ENCODE measurements around the gene TMEM222. TPM values are rescaled to one million over a fixed set of nuclear protein-coding genes. Genes with fewer than 3 reads are reported as not detected.

The TMEM222 gene
- total and polyA plus RNA-seq, 5 donors from 2014 or later: 26.3 to 71.2 (median 64.3) TPM

DNA sequence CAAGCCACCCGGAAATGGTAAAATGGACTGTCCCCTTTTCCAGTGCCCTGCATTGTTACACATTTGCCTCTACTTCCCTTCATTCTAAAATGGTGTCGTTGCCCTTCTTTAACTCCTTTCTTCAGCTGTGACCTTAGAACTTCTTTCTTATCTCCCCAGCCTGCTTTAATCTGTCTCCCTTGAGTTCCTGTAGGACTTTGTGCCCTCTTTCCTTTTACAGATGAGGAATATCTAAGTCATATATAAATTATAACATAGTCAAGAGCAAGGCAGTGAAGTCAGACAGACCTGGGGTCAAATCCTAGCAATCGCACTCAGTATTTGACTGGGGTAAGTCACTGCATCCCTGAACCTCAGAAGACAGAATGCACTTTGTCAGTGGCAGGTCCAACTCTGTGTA, 31.4 kb upstream of the TMEM222 start:
- no peaks in the 10 kb centered on the region for H3K9me3 Mint-ChIP-seq
- H3K27ac ChIP-seq (ENCODE audit: insufficient read depth, low read length, poor library complexity, severe bottlenecking): no peak overlapping the region
- no peaks in the 10 kb centered on the region for H3K4me1 Mint-ChIP-seq
- ATAC-seq (ENCODE audit: low read depth in 2 of 2) (no peak), DNase-seq (no peak)
- peaks cover 27% of the 10 kb centered on the region for H3K36me3 Mint-ChIP-seq
- no peaks in the 10 kb centered on the region for H3K9me3 ChIP-seq (ENCODE audit: control insufficient read depth in 2 of 2, low read length in 2 of 2)
- no peaks in the 10 kb centered on the region for H3K4me1 ChIP-seq (ENCODE audit: control insufficient read depth, insufficient read depth, low read length, poor library complexity, severe bottlenecking)
- peaks cover 57% of the 10 kb centered on the region for H3K36me3 ChIP-seq (ENCODE audit: control insufficient read depth, insufficient read depth, low read length)
- no peaks in the 10 kb centered on the region for H3K27me3 ChIP-seq (ENCODE audit: control insufficient read depth, insufficient read depth, low read length)
- no peak overlapping the region for H3K4me3 ChIP-seq (ENCODE audit: low read depth, low read length)
- H3K27ac Mint-ChIP-seq: no peak overlapping the region
- H3K27me3 Mint-ChIP-seq: no peaks in the 10 kb centered on the region
- no peak overlapping the region for H3K4me3 Mint-ChIP-seq

DNA sequence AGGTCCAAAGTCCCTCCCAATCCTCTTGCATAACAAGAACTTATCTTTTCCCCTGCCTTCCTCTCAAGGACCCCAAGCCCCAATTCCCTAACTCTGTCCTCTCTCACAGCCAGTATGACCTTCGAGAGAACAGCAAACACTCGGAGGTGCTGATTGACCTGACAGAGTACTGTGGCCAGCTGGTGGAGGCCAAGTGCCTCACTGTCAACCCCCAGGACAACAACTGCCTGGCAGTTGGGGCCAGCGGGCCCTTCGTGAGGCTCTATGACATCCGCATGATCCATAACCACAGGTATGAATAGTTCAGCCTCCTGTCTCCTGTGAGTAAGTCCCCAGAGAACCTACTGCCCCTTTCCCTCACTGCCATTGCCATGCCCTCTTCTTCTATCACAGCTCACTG, 29.9 kb upstream of the TMEM222 start:
- ATAC-seq (ENCODE audit: low read depth in 2 of 2) (no peak), DNase-seq (no peak)
- H3K27me3 ChIP-seq (ENCODE audit: control insufficient read depth, insufficient read depth, low read length): no peaks in the 10 kb centered on the region
- H3K4me1 Mint-ChIP-seq: no peaks in the 10 kb centered on the region
- H3K4me3 Mint-ChIP-seq: no peak overlapping the region
- peaks cover 31% of the 10 kb centered on the region for H3K36me3 Mint-ChIP-seq
- H3K27ac ChIP-seq (ENCODE audit: insufficient read depth, low read length, poor library complexity, severe bottlenecking): no peak overlapping the region
- H3K4me3 ChIP-seq (ENCODE audit: low read depth, low read length): no peak overlapping the region
- peak overlapping the region in 2 of 3 donors; percentile 19 to 77 for H3K27ac Mint-ChIP-seq
- no peaks in the 10 kb centered on the region for H3K9me3 Mint-ChIP-seq
- peaks cover 64% of the 10 kb centered on the region for H3K36me3 ChIP-seq (ENCODE audit: control insufficient read depth, insufficient read depth, low read length)
- H3K27me3 Mint-ChIP-seq: no peaks in the 10 kb centered on the region
- no peaks in the 10 kb centered on the region for H3K4me1 ChIP-seq (ENCODE audit: control insufficient read depth, insufficient read depth, low read length, poor library complexity, severe bottlenecking)
- H3K9me3 ChIP-seq (ENCODE audit: control insufficient read depth in 2 of 2, low read length in 2 of 2): no peaks in the 10 kb centered on the region

GRCh38 chr1:27293915-27294314, 28.0 kb upstream of the TMEM222 start:
- H3K36me3 Mint-ChIP-seq: peaks cover 32% of the 10 kb centered on the region
- no peaks in the 10 kb centered on the region for H3K27me3 Mint-ChIP-seq
- Histone ChIP-seq H3K27me3 (ENCODE audit: control insufficient read depth, insufficient read depth, low read length) (no peaks in the 10 kb centered on the region), H3K9me3 (ENCODE audit: control insufficient read depth in 2 of 2, low read length in 2 of 2) (no peaks in the 10 kb centered on the region), H3K27ac (ENCODE audit: insufficient read depth, low read length, poor library complexity, severe bottlenecking) (no peak overlapping the region), H3K4me1 (ENCODE audit: control insufficient read depth, insufficient read depth, low read length, poor library complexity, severe bottlenecking) (no peaks in the 10 kb centered on the region), H3K4me3 (ENCODE audit: low read depth, low read length) (no peak overlapping the region), H3K36me3 (ENCODE audit: control insufficient read depth, insufficient read depth, low read length) (peaks cover 72% of the 10 kb centered on the region)
- H3K4me1 Mint-ChIP-seq: no peaks in the 10 kb centered on the region
- no peak for DNase-seq
- no peak overlapping the region for H3K4me3 Mint-ChIP-seq
- no peaks in the 10 kb centered on the region for H3K9me3 Mint-ChIP-seq
- no peak overlapping the region for H3K27ac Mint-ChIP-seq
- ATAC-seq (ENCODE audit: low read depth in 2 of 2): no peak

GRCh38 chr1:27296773-27297291, 25.1 kb upstream of the TMEM222 start:
- Histone ChIP-seq H3K27ac (ENCODE audit: insufficient read depth, low read length, poor library complexity, severe bottlenecking) (no peak overlapping the region), H3K9me3 (ENCODE audit: control insufficient read depth in 2 of 2, low read length in 2 of 2) (no peaks in the 10 kb centered on the region), H3K27me3 (ENCODE audit: control insufficient read depth, insufficient read depth, low read length) (no peaks in the 10 kb centered on the region), H3K4me3 (ENCODE audit: low read depth, low read length) (no peak overlapping the region), H3K36me3 (ENCODE audit: control insufficient read depth, insufficient read depth, low read length) (peaks cover 73% of the 10 kb centered on the region), H3K4me1 (ENCODE audit: control insufficient read depth, insufficient read depth, low read length, poor library complexity, severe bottlenecking) (no peaks in the 10 kb centered on the region)
- Mint-ChIP-seq H3K27me3 (no peaks in the 10 kb centered on the region), H3K36me3 (peaks cover 35% of the 10 kb centered on the region), H3K4me1 (peaks cover 0 to 8% (median 3%) of the 10 kb centered on the region in 4 donors), H3K4me3 (no peak overlapping the region), H3K27ac (no peak overlapping the region), H3K9me3 (no peaks in the 10 kb centered on the region)
- ATAC-seq (ENCODE audit: low read depth in 2 of 2) (peak; percentile 41 to 48), DNase-seq (peak; percentile 51 to 56 (median 52))

DNA sequence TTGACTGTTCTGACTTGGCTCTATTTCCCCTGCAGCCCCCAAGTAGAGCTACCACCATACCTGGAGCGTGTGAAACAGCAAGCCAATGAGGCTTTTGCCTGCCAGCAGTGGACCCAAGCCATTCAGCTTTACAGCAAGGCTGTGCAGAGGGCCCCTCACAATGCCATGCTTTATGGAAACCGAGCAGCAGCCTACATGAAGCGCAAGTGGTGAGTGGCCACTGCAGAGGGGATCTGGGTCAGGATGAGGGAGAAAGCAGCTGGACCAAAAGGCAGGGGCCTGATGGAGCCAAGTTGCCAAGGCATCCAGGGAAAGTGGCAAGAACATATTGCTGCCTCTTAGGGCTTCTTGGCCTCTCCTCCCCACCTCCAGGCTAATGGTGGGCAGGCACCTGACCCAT, 24.1 kb upstream of the TMEM222 start:
- peaks cover 75% of the 10 kb centered on the region for H3K36me3 ChIP-seq (ENCODE audit: control insufficient read depth, insufficient read depth, low read length)
- no peak for ATAC-seq (ENCODE audit: low read depth in 2 of 2)
- H3K4me1 ChIP-seq (ENCODE audit: control insufficient read depth, insufficient read depth, low read length, poor library complexity, severe bottlenecking): no peaks in the 10 kb centered on the region
- no peaks in the 10 kb centered on the region for H3K9me3 ChIP-seq (ENCODE audit: control insufficient read depth in 2 of 2, low read length in 2 of 2)
- H3K27me3 ChIP-seq (ENCODE audit: control insufficient read depth, insufficient read depth, low read length): no peaks in the 10 kb centered on the region
- Mint-ChIP-seq H3K9me3 (no peaks in the 10 kb centered on the region), H3K27me3 (no peaks in the 10 kb centered on the region), H3K4me1 (peaks cover 0 to 8% (median 3%) of the 10 kb centered on the region in 4 donors), H3K27ac (peak overlapping the region in 1 of 3 donors; percentile 38), H3K4me3 (no peak overlapping the region), H3K36me3 (peaks cover 34% of the 10 kb centered on the region)
- DNase-seq: no peak
- H3K4me3 ChIP-seq (ENCODE audit: low read depth, low read length): no peak overlapping the region
- no peak overlapping the region for H3K27ac ChIP-seq (ENCODE audit: insufficient read depth, low read length, poor library complexity, severe bottlenecking)

- Histone ChIP-seq H3K4me3 (ENCODE audit: low read depth, low read length) (no peak overlapping the region), H3K36me3 (ENCODE audit: control insufficient read depth, insufficient read depth, low read length) (peaks cover 75% of the 10 kb centered on the region), H3K27ac (ENCODE audit: insufficient read depth, low read length, poor library complexity, severe bottlenecking) (no peak overlapping the region), H3K4me1 (ENCODE audit: control insufficient read depth, insufficient read depth, low read length, poor library complexity, severe bottlenecking) (no peaks in the 10 kb centered on the region), H3K9me3 (ENCODE audit: control insufficient read depth in 2 of 2, low read length in 2 of 2) (no peaks in the 10 kb centered on the region), H3K27me3 (ENCODE audit: control insufficient read depth, insufficient read depth, low read length) (no peaks in the 10 kb centered on the region)
- Mint-ChIP-seq H3K27me3 (no peaks in the 10 kb centered on the region), H3K9me3 (no peaks in the 10 kb centered on the region), H3K27ac (peak overlapping the region in 1 of 3 donors; percentile 76), H3K36me3 (peaks cover 36% of the 10 kb centered on the region), H3K4me3 (no peak overlapping the region), H3K4me1 (peaks cover 0 to 8% (median 3%) of the 10 kb centered on the region in 4 donors)
- DNase-seq: no peak
- no peak for ATAC-seq (ENCODE audit: low read depth in 2 of 2)
These were observed 23.2 kb upstream of the TMEM222 start for GRCh38 chr1:27298632-27299384.

DNA sequence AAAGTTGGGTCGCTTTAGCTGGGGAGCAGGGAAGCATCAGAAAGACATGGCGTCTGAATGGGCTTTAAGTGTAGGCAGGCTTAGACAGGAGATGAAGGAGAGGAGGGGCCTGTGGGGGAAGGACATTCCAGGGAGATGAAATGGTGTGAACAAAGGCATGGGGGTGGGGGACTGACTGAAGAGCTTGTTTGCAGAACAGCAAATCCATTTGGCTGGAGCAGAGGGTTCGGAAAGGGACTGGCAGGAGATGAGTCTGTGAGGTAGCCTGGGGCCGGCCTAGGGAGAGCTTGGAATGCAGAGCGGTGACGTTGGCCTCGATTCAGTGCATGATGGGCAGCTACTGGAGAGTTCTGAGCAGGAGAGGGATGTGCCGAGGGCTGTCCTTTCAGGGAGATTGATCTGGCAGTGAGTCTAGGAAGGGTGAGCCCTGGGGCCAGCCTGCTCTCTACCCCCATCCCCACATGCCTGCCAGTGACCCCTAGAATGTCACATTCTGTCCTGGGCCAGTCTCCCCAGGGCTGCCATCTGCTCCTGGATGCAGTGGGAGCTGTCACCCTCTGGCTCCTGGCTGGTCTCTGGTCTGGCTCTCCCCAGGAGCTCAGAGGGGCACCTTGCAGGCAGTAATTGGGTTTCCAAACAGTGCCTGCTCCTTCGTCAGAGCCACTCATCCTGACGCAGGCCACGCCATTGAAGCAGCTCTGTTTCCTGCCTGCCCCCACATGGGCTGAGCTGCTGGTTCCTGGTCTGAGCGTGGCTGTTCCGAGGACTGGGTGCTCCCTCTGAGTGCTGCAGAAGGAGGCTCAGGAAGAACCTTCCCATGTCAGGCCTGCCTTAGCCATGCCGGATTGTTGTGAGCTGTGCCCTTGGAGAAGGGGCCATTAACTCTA, 22.3 kb upstream of the TMEM222 start:
- Histone ChIP-seq H3K9me3 (ENCODE audit: control insufficient read depth in 2 of 2, low read length in 2 of 2) (no peaks in the 10 kb centered on the region), H3K4me1 (ENCODE audit: control insufficient read depth, insufficient read depth, low read length, poor library complexity, severe bottlenecking) (no peaks in the 10 kb centered on the region), H3K27ac (ENCODE audit: insufficient read depth, low read length, poor library complexity, severe bottlenecking) (no peak overlapping the region), H3K36me3 (ENCODE audit: control insufficient read depth, insufficient read depth, low read length) (peaks cover 75% of the 10 kb centered on the region), H3K27me3 (ENCODE audit: control insufficient read depth, insufficient read depth, low read length) (no peaks in the 10 kb centered on the region), H3K4me3 (ENCODE audit: low read depth, low read length) (no peak overlapping the region)
- Mint-ChIP-seq H3K9me3 (no peaks in the 10 kb centered on the region), H3K27ac (peak overlapping the region in 1 of 3 donors; percentile 76), H3K36me3 (peaks cover 34% of the 10 kb centered on the region), H3K27me3 (no peaks in the 10 kb centered on the region), H3K4me1 (peaks cover 0 to 8% (median 3%) of the 10 kb centered on the region in 4 donors), H3K4me3 (no peak overlapping the region)
- DNase-seq (no peak), ATAC-seq (ENCODE audit: low read depth in 2 of 2) (no peak)
